HEK293 (cell line): ENCODE data around the gene REC114.

Source experiments
- CTCF ChIP-seq: fragments of 450-650 bp; formaldehyde crosslinking; IDR thresholded peaks from 2 replicates; pipeline ENCODE4 v1.5.1; 2016; ENCODE audit warnings: missing biosample characterization, missing genetic modification characterization
- ZBTB7A ChIP-seq: fragments of 450-650 bp; formaldehyde crosslinking; IDR thresholded peaks from 2 replicates; pipeline ENCODE4 v1.5.1; 2016; ENCODE audit warnings: low read depth, missing biosample characterization, missing genetic modification characterization
- ZFHX2 ChIP-seq: fragments of 450-650 bp; formaldehyde crosslinking; conservative IDR thresholded peaks from 2 replicates; pipeline ENCODE4 v1.5.1; 2016; ENCODE audit warnings: missing biosample characterization, missing genetic modification characterization
- ZNF785 ChIP-seq: fragments of 450-650 bp; formaldehyde crosslinking; IDR thresholded peaks from 2 replicates; pipeline ENCODE4 v1.5.1; 2016; ENCODE audit warnings: missing biosample characterization, missing genetic modification characterization
- ZSCAN16 ChIP-seq: fragments of 450-650 bp; formaldehyde crosslinking; IDR thresholded peaks from 2 replicates; pipeline ENCODE4 v1.5.1; 2016; ENCODE audit warnings: missing biosample characterization, missing genetic modification characterization

DNA sequence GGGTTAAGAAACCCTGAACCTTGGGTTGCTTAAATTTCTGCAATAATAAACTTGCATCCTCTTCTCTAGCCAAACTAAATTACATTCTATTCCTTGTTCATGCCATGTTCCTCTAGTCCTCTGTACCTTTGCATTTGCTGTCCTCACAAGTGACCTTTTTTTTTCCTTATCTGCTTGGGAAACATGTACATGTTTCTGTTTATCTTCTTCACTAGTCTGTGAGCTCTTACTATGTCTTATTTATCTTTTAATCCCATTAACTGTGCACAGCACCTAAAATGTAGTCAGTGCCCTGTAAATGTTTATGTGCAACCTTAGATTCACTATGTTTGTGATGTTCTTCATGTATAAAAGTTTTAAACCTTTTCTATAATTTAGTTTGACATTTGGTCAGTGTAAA lies 61.9 kb downstream of the REC114 start:
- no peak for TF ChIP-seq CTCF (tag by site-specific recombination)
- TF ChIP-seq ZBTB7A (tag by site-specific recombination) = no peak
- no peak for TF ChIP-seq ZNF785 (tag by site-specific recombination)
- no peak for TF ChIP-seq ZSCAN16
- no peak for TF ChIP-seq ZFHX2 (tag by site-specific recombination)
